VCaP (cell line): Measurements from ENCODE around the gene MINDY4.

Source experiments
- H3K27ac ChIP-seq: fragments of 450-650 bp; 2 replicates; pipeline ENCODE4 v1.5.1; 2017
- TF ChIP-seq, protein P1 (sequence below): fragments of 450-650 bp; conservative IDR thresholded peaks from 2 replicates; pipeline ENCODE4 v1.5.1; 2017; ENCODE audit warnings: mild to moderate bottlenecking, moderate library complexity

MINDY4 gene

DNA sequence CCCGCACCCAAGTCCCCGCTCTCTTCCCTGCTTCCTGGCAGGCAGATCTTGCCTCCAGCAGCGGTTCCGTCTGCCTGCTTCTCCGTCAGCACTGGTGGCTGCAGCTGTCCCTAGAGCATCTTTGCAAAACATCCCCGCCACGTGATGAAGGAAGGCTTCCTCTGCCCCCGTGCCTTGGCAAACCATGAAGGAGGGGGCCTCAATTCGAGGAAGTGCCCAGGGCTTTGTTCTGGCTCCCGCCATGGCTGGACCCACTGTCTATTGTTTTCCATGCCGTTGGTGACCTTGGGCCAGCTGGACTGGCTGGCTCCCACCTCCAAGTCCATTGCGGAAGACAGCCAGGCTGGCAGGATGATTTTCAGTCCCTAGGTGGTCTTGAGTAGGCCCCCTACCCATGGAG is 127.2 kb downstream of the MINDY4 start:
- TF ChIP-seq, protein P1, sequence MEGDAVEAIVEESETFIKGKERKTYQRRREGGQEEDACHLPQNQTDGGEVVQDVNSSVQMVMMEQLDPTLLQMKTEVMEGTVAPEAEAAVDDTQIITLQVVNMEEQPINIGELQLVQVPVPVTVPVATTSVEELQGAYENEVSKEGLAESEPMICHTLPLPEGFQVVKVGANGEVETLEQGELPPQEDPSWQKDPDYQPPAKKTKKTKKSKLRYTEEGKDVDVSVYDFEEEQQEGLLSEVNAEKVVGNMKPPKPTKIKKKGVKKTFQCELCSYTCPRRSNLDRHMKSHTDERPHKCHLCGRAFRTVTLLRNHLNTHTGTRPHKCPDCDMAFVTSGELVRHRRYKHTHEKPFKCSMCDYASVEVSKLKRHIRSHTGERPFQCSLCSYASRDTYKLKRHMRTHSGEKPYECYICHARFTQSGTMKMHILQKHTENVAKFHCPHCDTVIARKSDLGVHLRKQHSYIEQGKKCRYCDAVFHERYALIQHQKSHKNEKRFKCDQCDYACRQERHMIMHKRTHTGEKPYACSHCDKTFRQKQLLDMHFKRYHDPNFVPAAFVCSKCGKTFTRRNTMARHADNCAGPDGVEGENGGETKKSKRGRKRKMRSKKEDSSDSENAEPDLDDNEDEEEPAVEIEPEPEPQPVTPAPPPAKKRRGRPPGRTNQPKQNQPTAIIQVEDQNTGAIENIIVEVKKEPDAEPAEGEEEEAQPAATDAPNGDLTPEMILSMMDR: no peak
- H3K27ac ChIP-seq: no peak overlapping the region

DNA sequence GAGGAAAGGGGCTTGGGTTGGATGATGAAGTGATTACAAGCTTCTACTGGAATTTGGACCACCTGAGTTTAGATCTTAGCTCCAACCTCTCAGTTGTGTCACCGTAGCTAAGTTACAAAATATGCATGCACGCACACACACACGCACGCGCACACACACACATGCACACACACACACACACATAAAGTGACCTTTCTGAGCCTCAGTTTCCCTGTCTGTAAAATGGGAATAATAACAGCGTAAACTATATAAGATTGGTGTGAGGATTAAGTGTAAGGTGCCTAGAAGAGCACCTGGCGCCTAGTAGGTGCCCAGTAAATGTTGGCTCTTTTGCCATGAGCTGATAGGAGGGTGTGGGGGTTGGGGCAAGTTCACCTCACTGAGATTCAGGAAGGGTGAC is 127.8 kb downstream of the MINDY4 start:
- TF ChIP-seq, protein P1: no peak
- H3K27ac ChIP-seq: no peak overlapping the region

DNA sequence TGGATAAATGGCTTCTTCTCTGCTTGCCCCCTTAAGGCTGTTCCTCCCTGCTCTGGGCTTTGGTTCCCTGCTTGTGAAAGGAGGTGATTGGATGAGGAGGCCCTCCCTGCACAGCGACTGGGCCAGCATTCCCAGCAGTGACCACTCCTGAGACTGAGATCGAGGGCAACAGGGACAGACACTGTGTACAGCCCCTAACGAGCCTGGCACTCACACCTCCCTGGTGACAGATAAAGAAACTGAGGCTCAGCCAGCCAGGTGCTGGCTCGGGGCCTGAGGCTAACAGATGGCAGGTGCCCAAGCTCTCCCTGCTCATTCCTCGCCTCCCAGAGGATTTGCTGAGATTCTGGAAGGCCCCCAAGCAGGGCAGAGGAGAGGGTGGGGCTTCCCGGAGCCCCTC is 128.4 kb downstream of the MINDY4 start:
- TF ChIP-seq, protein P1: no peak
- H3K27ac ChIP-seq: no peak overlapping the region

DNA sequence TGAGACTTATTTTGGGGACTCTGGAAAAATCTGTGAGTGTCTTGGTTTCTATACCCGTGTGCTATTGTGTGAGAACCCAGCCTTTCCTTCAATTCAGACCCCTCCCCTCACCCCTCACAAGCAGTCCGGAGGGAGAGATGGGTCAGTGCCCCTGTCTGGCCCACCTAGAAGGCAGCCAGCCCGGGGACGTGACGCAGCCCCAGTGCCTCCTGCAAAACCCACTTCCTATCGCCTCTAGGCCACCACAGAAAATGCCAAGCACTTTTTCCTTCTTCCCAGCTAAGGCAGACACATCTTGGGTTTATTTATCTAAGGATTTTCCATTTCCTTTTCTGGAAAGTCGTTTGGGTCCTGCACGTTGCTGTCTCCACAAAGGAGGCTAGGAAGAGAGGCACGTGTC is 128.8 kb downstream of the MINDY4 start:
- H3K27ac ChIP-seq: no peak overlapping the region
- TF ChIP-seq, protein P1: no peak

DNA sequence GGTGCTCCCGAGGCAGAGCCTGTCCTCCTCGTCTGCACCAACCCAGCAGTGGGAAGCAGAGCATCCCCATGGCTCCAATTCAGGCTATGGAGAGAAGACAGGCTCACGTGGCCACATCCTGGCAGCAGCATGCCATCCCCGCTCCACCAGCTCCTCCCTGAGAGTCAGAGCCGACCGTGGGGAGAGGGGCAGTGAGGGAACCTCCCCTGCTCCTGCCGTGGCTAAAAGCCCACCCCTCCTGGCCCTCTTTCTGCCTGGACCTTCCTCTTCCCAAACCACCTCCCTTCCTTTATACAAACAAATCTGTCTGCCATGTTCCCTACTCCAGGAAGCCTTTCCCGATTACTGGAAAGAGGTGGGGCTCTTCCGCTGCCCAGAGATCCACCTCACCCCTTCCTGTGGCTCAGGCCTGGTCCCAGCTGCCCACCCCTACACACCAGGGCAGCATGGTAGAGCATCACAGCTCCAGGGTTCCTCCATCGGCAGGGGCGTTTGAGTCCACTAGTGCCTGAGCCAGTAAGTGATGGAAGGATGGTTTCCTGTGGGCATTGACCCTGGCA is 129.7 kb downstream of the MINDY4 start:
- TF ChIP-seq, protein P1: no peak

DNA sequence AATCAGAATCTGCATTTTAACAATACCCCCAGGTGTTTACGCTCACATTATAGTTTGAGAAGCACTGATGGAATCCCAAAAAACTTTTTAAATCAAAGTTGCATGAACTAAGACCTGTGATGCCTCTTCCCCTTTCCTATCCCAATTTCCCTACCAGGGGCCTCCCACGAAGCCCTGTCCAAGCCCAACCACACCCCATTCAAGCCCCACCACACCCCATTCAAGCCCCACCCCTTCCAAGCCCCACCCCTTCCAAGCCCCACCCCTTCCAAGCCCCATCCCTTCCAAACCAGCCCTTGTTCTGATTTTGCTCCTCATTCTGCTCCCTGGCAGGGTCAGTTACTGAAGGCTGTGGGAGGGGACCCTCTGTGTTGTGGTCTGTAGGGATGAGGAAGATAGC is 130.6 kb downstream of the MINDY4 start:
- TF ChIP-seq, protein P1: no peak
- H3K27ac ChIP-seq: no peak overlapping the region

More for the DNA sequence above, 129.7 kb downstream of the MINDY4 start:
- no peak overlapping the region for H3K27ac ChIP-seq

DNA sequence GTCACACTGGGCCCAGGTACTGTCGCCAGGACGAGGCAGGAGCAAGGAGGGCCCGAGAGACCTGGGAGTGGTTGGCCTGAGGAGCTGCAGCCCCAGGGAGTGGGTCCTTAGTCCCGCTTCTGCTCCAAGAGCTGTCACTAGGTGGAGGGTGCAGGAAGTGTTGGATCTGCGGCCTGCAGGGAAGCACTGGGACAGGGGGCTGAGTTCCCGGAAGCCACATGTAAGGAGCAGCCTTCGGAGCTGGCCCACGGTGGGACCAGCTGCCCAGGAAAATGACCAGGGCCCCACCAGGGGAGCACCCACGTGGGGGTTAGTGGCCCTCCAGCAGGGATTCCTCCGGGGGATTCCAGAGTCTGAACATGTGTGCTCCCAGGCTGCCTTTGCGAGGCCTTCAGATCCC is 131.2 kb downstream of the MINDY4 start:
- TF ChIP-seq, protein P1: no peak
- no peak overlapping the region for H3K27ac ChIP-seq
